Measurements from ENCODE around the gene MCCD1.

Gene MCCD1

DNA sequence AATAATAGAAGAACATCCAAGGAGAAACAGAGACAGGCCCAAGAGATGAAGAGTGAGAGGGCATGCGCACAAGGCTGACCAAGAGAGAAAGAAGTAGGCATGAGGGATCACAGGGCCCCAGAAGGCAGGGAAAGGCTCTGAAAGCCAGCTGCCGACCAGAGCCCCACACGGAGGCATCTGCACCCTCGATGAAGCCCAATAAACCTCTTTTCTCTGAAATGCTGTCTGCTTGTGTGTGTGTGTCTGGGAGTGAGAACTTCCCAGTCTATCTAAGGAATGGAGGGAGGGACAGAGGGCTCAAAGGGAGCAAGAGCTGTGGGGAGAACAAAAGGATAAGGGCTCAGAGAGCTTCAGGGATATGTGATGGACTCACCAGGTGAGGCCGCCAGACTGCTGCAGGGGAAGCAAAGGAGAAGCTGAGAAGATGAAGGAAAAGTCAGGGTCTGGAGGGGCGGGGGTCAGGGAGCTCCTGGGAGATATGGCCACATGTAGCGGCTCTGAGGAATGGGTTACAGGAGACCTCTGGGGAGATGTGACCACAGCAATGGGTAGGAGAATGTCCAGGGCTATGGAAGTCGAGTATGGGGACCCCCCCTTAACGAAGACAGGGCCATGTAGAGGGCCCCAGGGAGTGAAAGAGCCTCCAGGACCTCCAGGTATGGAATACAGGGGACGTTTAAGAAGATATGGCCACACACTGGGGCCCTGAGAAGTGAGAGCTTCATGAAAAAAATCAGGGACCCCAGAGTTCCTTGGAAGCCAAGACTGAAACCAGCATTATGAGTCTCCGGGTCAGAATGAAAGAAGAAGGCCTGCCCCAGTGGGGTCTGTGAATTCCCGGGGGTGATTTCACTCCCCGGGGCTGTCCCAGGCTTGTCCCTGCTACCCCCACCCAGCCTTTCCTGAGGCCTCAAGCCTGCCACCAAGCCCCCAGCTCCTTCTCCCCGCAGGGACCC lies 45.6 kb downstream of the MCCD1 start:
- no peak for DNase-seq (ENCODE audit: low read depth)
- H3K4me3 ChIP-seq (ENCODE audit: low read depth, low read length), result peak overlapping the region; percentile 79
- TF ChIP-seq, protein P1, sequence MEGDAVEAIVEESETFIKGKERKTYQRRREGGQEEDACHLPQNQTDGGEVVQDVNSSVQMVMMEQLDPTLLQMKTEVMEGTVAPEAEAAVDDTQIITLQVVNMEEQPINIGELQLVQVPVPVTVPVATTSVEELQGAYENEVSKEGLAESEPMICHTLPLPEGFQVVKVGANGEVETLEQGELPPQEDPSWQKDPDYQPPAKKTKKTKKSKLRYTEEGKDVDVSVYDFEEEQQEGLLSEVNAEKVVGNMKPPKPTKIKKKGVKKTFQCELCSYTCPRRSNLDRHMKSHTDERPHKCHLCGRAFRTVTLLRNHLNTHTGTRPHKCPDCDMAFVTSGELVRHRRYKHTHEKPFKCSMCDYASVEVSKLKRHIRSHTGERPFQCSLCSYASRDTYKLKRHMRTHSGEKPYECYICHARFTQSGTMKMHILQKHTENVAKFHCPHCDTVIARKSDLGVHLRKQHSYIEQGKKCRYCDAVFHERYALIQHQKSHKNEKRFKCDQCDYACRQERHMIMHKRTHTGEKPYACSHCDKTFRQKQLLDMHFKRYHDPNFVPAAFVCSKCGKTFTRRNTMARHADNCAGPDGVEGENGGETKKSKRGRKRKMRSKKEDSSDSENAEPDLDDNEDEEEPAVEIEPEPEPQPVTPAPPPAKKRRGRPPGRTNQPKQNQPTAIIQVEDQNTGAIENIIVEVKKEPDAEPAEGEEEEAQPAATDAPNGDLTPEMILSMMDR (IDR thresholded peaks at IDR 0.05; ENCODE audit: low read depth, low read length, missing control alignments), result peak; percentile 10

DNA sequence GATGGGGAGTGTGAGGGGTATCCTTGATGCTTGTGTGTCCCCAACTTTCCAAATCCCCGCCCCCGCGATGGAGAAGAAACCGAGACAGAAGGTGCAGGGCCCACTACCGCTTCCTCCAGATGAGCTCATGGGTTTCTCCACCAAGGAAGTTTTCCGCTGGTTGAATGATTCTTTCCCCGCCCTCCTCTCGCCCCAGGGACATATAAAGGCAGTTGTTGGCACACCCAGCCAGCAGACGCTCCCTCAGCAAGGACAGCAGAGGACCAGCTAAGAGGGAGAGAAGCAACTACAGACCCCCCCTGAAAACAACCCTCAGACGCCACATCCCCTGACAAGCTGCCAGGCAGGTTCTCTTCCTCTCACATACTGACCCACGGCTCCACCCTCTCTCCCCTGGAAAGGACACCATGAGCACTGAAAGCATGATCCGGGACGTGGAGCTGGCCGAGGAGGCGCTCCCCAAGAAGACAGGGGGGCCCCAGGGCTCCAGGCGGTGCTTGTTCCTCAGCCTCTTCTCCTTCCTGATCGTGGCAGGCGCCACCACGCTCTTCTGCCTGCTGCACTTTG lies 46.7 kb downstream of the MCCD1 start, which contains the start of gene TNF:
TNF (plus strand) TSS at position 231 of the 567 bp plus-strand sequence; CDS start at position 408, 177 bp downstream.
- DNase-seq (ENCODE audit: low read depth), result peak; percentile 71
- TF ChIP-seq, protein P1 (IDR thresholded peaks at IDR 0.05; ENCODE audit: low read depth, low read length, missing control alignments), result no peak
- H3K4me3 ChIP-seq (ENCODE audit: low read depth, low read length), result peak within 1 kb of the TSS; percentile 79

- peak overlapping the region; percentile 79 for H3K4me3 ChIP-seq (ENCODE audit: low read depth, low read length)
- no peak for DNase-seq (ENCODE audit: low read depth)
- TF ChIP-seq, protein P1 (IDR thresholded peaks at IDR 0.05; ENCODE audit: low read depth, low read length, missing control alignments), result no peak
Observed at GRCh38 chr6:31575952-31576685, 47.4 kb downstream of the MCCD1 start.

GRCh38 chr6:31576897-31577578 lies 48.3 kb downstream of the MCCD1 start:
- H3K4me3 ChIP-seq (ENCODE audit: low read depth, low read length), result peak overlapping the region; percentile 79
- DNase-seq (ENCODE audit: low read depth), result no peak
- TF ChIP-seq, protein P1 (IDR thresholded peaks at IDR 0.05; ENCODE audit: low read depth, low read length, missing control alignments), result no peak

DNA sequence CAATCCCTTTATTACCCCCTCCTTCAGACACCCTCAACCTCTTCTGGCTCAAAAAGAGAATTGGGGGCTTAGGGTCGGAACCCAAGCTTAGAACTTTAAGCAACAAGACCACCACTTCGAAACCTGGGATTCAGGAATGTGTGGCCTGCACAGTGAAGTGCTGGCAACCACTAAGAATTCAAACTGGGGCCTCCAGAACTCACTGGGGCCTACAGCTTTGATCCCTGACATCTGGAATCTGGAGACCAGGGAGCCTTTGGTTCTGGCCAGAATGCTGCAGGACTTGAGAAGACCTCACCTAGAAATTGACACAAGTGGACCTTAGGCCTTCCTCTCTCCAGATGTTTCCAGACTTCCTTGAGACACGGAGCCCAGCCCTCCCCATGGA lies 48.8 kb downstream of the MCCD1 start:
- TF ChIP-seq, protein P1 (IDR thresholded peaks at IDR 0.05; ENCODE audit: low read depth, low read length, missing control alignments), result no peak
- no peak for DNase-seq (ENCODE audit: low read depth)
- H3K4me3 ChIP-seq (ENCODE audit: low read depth, low read length), result peak overlapping the region; percentile 79

All from GM12864 (cell line).